ENCODE results near the gene DLGAP1.

The DLGAP1 gene

GRCh38 chr18:3830604-3831003 lies 624.5 kb downstream of the DLGAP1 start:
- FAIRE-seq (no peak), DNase-seq (ENCODE audit: low spot score) (no peak)

GRCh38 chr18:3827236-3827845 lies 627.8 kb downstream of the DLGAP1 start:
- FAIRE-seq (no peak), DNase-seq (ENCODE audit: low spot score) (no peak)

- no peak for DNase-seq (ENCODE audit: low spot score)
- FAIRE-seq = no peak
These were observed 629.1 kb downstream of the DLGAP1 start for GRCh38 chr18:3826021-3826420.

GRCh38 chr18:3824101-3824500 lies 631.0 kb downstream of the DLGAP1 start:
- DNase-seq (ENCODE audit: low spot score) (no peak), FAIRE-seq (no peak)

GRCh38 chr18:3823073-3823472 lies 632.0 kb downstream of the DLGAP1 start:
- FAIRE-seq = no peak

GRCh38 chr18:3821524-3821923 lies 633.6 kb downstream of the DLGAP1 start:
- FAIRE-seq (no peak), DNase-seq (ENCODE audit: low spot score) (no peak)

More at GRCh38 chr18:3823073-3823472, 632.0 kb downstream of the DLGAP1 start:
- no peak for DNase-seq (ENCODE audit: low spot score)

- DNase-seq (ENCODE audit: low spot score) (no peak), FAIRE-seq (no peak)
These were observed 635.1 kb downstream of the DLGAP1 start for GRCh38 chr18:3819961-3820360.

- DNase-seq (ENCODE audit: low spot score) (peak; percentile 96), FAIRE-seq (peak; percentile 98)
These were observed 638.3 kb downstream of the DLGAP1 start for GRCh38 chr18:3816610-3817363.

GRCh38 chr18:3815991-3816390 lies 639.1 kb downstream of the DLGAP1 start:
- no peak for FAIRE-seq
- DNase-seq (ENCODE audit: low spot score) = no peak

GRCh38 chr18:3814816-3815215 lies 640.3 kb downstream of the DLGAP1 start:
- DNase-seq (ENCODE audit: low spot score) (peak; percentile 24), FAIRE-seq (peak; percentile 69)

- FAIRE-seq = no peak
- DNase-seq (ENCODE audit: low spot score) = no peak
These were observed 644.8 kb downstream of the DLGAP1 start for GRCh38 chr18:3810296-3810695.

- DNase-seq (ENCODE audit: low spot score) = no peak
- FAIRE-seq = no peak
These were observed 645.9 kb downstream of the DLGAP1 start for GRCh38 chr18:3808985-3809780.

- no peak for DNase-seq (ENCODE audit: low spot score)
- FAIRE-seq = no peak
These were observed 648.5 kb downstream of the DLGAP1 start for GRCh38 chr18:3806656-3807055.

- FAIRE-seq (no peak), DNase-seq (ENCODE audit: low spot score) (no peak)
These were observed 650.8 kb downstream of the DLGAP1 start for GRCh38 chr18:3804336-3804735.

GRCh38 chr18:3803350-3803749 lies 651.8 kb downstream of the DLGAP1 start:
- DNase-seq (ENCODE audit: low spot score) (no peak), FAIRE-seq (no peak)

- DNase-seq (ENCODE audit: low spot score) = no peak
- FAIRE-seq = no peak
These were observed 655.6 kb downstream of the DLGAP1 start for GRCh38 chr18:3799515-3799914.

GRCh38 chr18:3798032-3798431 lies 657.1 kb downstream of the DLGAP1 start:
- FAIRE-seq (no peak), DNase-seq (ENCODE audit: low spot score) (no peak)

GRCh38 chr18:3796434-3796833 lies 658.7 kb downstream of the DLGAP1 start:
- no peak for FAIRE-seq

GRCh38 chr18:3794537-3795348 lies 660.4 kb downstream of the DLGAP1 start:
- DNase-seq (ENCODE audit: low spot score) (peak; percentile 84), FAIRE-seq (no peak)

More at GRCh38 chr18:3796434-3796833, 658.7 kb downstream of the DLGAP1 start:
- DNase-seq (ENCODE audit: low spot score) = no peak

- DNase-seq (ENCODE audit: low spot score) = no peak
- FAIRE-seq = no peak
These were observed 661.6 kb downstream of the DLGAP1 start for GRCh38 chr18:3793545-3793944.

- FAIRE-seq = no peak
- no peak for DNase-seq (ENCODE audit: low spot score)
These were observed 662.0 kb downstream of the DLGAP1 start for GRCh38 chr18:3793111-3793510.
